Measurements from ENCODE around the gene GPS1.

Gene GPS1

DNA sequence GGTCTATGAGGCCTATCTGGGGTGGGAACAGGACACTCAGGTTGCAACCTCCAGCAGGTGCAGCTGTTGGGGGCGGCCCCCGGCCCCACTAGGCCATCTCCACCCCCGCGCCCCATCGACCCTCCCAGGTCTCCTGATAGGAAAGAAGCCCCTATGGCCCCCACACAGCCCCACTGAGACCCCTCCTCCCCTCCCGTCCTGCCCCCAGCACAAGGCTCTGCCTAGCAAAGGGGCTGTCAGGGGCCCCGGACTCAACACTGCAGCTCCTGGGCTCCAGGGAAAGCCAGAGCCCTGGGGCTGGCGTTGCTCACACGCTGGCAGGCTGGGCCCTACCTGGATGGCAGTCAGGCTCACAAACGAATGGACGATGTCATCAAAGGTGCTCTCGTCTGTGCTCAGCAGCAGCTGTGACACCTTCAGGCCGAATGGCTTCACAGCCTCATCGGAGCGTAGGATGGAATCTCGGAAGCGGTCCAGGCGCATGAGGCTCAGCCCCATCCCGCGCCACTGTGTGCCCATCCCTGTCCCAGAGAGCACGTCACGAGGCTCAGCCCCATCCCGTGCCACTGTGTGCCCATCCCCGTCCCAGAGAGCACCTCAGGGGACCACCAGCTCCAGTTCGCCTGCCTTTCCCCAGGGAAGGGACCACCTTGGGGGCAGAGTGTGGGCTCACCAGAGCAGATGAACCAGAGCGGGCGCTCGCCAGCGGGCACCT is 39.0 kb downstream of the GPS1 start:
- DNase-seq (ENCODE audit: low read depth), result no peak

GRCh38 chr17:82091264-82092066 is 39.8 kb downstream of the GPS1 start:
- DNase-seq (ENCODE audit: low read depth), result no peak

DNA sequence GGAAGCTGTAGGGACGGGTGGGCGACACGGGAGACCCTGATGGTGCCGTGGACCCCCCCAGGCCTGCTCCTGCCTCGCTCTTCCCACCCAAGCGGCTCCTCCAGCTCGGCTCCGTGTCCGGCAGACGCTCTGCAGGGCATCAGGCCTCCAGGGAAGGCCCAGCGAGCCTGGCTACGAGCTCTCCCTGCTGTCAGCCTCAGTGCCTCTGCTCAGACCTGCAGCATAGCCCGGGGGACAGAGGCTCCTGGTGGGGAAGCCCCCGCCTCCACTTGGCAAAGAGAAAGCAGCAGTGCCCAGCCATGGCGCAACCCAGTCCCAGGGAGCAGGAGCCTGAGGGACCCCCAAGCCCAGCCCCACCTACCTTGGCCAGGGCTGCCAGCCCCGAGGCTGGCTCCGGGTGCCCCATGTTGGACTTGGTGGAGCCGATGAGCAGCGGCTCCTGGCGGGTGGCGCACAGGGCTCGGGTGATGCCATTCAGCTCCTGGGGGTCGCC is 40.4 kb downstream of the GPS1 start:
- no peak for DNase-seq (ENCODE audit: low read depth)

DNA sequence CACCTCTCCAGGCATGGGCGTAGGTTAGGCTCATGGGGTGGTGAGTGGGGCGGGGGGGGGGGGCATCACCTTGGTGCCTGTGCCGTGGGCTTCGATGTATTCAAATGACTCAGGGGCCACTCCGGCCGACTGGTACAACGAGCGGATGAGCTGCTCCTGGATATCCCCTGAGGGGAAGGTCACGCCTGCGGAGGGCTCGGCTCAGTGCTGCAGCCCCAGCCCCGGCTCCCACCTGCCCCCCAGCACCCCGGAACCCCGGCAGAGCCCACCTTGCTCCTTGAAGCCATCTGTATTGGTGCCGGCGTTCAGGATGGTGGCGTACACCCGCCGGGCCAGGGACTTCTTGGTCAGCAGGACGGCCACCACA is 40.9 kb downstream of the GPS1 start:
- DNase-seq (ENCODE audit: low read depth), result no peak

GRCh38 chr17:82092995-82093751 is 41.5 kb downstream of the GPS1 start:
- no peak for DNase-seq (ENCODE audit: low read depth)

DNA sequence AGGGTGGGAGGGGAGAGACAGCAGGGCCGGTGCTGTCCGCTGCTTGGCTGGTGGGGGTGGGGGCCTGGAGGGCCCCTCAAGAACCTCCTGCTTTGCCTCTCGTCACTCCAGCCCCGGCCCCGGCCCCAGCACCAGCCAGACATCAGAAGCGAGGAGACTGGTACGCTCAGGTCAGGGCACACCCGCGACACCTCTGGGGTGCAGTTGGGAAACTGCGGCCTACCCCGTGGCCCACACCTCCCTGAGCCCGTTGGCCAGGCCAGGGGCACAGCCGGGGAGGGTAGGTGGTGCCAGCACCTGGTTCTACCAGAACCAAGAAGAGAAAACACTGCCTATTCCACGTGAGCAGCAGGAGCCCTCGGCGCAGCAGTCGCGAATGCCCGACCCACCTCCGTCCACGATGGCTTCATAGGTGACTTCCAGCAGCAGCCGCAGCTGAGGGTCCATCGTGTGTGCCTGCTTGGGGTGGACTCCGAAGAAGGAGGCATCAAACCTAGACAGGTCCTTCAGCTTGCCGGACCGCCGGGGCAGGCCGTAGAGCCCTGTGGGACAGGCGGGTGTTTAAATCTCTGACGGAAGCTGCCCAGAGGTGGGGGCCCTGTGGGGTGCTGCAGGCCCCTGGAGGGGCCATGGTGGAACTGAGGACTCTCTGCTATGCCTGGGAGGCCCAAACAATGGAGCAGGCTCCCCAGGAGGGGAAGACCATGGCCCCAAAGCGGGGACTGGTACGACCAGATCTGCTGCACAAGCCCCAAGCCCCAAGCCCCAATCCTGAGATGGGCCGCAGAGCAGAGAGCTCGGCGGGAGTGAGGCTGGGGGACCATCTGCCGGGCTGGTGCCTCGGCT is 43.5 kb downstream of the GPS1 start:
- no peak for DNase-seq (ENCODE audit: low read depth)

GRCh38 chr17:82095777-82096708 is 44.3 kb downstream of the GPS1 start:
- no peak for DNase-seq (ENCODE audit: low read depth)

DNA sequence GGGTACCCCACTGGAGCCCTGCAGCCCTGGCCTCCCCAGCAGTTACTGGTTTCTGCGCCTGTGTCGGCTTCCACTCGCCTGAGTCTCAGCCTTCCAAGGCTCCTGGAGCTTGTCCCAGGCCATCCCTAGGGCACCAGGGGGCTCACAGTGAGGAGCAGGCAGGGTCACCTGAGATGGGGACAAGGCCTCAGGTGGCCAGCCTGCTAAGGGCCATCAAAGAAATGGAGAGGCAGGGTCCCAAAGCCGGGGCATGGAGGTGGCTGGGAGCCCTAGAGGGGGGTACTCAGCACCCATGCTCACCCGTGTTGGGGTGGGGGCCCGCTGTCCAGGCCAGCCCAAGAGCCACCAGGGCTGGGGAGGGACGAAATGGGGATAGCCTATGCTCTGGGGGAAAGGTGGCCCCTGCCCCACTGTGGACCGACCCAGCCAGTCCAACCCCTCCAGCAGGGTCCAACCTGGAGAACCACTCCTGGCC is 45.0 kb downstream of the GPS1 start:
- DNase-seq (ENCODE audit: low read depth), result no peak

DNA sequence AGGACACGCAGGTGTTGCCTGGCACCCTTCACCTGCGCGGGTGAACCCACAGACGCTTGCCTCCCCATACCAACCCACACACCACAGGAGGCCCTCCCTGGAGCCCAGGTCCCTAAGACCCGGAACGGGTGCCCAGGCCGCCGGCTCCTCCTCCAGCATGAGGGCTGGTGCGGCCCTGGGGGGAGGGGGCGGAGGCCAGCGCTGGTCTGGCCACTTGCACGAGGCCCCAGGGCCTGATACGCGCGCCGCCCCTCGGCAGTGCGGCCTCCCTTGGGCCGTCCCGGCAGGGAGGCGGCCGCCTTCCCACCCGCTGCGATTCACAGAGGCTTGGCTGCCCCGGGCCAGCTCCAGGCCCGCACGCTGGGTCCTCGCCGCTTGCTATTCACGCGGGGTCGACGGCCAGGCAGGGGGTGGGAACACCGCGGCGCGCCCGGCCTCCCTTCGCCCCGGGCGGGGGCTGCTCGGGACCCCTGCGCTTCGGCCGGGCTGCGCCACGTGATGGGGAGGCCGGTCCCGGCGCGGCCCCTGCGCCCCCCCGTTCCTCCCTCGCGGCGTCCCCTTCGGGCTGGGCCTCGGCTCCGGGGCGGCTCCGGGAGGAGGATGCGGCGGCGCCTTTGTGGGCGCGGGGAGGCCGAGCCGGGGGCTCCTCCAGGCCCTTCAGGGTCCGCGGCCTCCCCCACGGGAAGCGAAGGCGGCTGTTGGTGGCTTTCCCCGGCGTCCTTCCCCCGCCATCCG is 45.7 kb downstream of the GPS1 start:
- peak; percentile 72 for DNase-seq (ENCODE audit: low read depth)

- DNase-seq (ENCODE audit: low read depth), result no peak
Observed at GRCh38 chr17:82097919-82098168, 46.1 kb downstream of the GPS1 start.

GRCh38 chr17:82098169-82098938 is 46.7 kb downstream of the GPS1 start, which contains the start of gene FASN:
TSS of gene FASN (minus strand) at chr17:82098236. CDS start at chr17:82096445, 1,791 bp downstream.
- peak; percentile 95 for DNase-seq (ENCODE audit: low read depth)

GRCh38 chr17:82098939-82099763 is 47.5 kb downstream of the GPS1 start:
- DNase-seq (ENCODE audit: low read depth), result no peak

- DNase-seq (ENCODE audit: low read depth), result no peak
Observed at GRCh38 chr17:82100502-82101298, 49.0 kb downstream of the GPS1 start.

DNA sequence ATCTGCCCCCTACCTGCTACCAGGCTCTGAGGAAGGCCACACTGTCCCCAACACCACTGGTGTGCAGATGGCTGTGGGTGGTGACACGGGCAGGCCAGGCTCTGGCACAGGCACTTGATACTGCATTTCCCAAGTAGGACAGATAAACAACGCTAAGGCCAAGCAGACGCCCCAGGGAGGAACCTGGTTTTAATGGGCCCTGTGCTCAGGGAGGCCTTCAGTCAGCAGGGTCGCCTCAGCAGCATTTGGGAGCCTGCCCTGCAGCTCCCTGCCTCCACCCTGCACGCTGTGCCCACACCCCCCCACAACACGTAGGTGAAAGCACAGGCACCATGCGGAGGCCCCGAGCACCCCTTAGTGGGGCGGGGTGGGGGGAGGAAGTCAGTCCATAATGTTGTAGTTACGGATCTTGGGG is 49.6 kb downstream of the GPS1 start:
- DNase-seq (ENCODE audit: low read depth), result no peak

DNA sequence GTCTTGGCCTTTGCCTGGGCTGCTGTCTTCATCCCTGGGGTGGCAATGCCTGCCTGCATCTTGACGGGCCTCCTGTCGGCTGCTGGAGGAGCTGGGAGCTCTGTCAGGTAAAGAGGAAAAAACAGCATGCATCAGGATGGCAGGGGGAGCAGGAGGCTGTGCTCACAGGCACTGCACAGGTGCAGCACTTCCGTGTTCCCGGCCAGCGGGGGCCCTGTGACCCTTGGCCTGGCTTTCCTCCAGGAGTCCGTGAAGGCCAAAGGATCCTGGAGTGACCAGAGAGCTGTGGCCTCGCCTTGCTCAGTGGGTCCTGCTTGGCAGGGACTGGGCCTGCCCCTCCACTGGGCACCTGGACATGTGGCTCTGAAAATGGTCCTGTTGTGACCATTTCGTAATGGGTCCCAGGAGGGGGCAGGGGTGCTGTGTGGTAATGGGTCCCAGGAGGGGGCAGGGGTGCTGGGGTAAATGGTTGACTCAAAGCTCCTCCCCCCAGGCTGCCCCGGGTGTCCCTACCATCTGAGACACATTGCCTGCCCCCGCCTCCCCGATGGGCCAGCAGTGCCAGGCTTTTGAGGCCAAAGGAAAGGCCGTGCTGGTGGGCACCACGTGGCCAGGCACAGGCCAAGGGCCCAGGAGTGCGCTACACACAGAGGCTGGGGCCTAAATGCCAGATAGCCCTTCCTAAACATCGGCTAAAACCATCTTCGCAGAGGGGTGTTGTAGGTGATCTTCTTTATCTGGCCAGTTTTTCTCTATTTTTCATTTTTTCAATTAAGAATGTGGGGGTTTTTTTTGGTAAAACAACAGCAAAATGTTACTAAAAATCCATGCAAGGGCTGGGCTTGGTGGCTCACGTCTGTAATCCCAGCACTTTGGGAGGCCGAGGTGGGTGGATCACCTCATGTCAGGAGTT is 50.3 kb downstream of the GPS1 start:
- no peak for DNase-seq (ENCODE audit: low read depth)

Measured in EH (cell line).